Naive B cell (primary cell): ENCODE measurements around the gene GKN2. TPM values are rescaled to one million over a fixed set of nuclear protein-coding genes. Genes with fewer than 3 reads are reported as not detected.
"Not testable (repeated sequence)": the region's sequence is repeated elsewhere in the genome, so short reads cannot be mapped to it uniquely, and the experiment has no call there.

ENCODE experiments used
- ATAC-seq, 2 donors: fragments of 150-1000 bp; cut with Tn5 transposase; 2 replicates each; pipeline ENCODE4 v1.10.0; 2021; ENCODE audit warnings: low read depth in 2 of 2, mild to moderate bottlenecking in 2 of 2, moderate library complexity in 2 of 2
- DNase-seq: peaks from one replicate; pipeline ENCODE4 v3.0.0; 2022
- H3K27ac Mint-ChIP-seq, 6 donors: one replicate each; pipeline ENCODE4 v1.8.0; 2020 to 2022; ENCODE audit warnings: mild to moderate bottlenecking in 6 of 6, mixed read lengths in 6 of 6, moderate library complexity in 5 of 6, inconsistent platforms in 2 of 6
- H3K27me3 Mint-ChIP-seq, 3 donors: one replicate each; pipeline ENCODE4 v1.8.0; 2021 to 2022; ENCODE audit warnings: mixed read lengths in 3 of 3, mild to moderate bottlenecking in 1 of 3
- H3K36me3 Mint-ChIP-seq, 2 donors: one replicate each; pipeline ENCODE4 v1.8.0; 2020 to 2022; ENCODE audit warnings: mixed read lengths in 2 of 2, inconsistent platforms in 1 of 2, mild to moderate bottlenecking in 1 of 2
- H3K4me1 Mint-ChIP-seq, 3 donors: one replicate each; pipeline ENCODE4 v1.8.0; 2020 to 2022; ENCODE audit warnings: mixed read lengths in 3 of 3, inconsistent platforms in 1 of 3, mild to moderate bottlenecking in 1 of 3, moderate library complexity in 1 of 3
- H3K4me3 Mint-ChIP-seq, 8 donors: one replicate each; pipeline ENCODE4 v1.8.0; 2020 to 2022; ENCODE audit warnings: mild to moderate bottlenecking in 8 of 8, mixed read lengths in 8 of 8, moderate library complexity in 8 of 8, inconsistent platforms in 2 of 8
- H3K9me3 Mint-ChIP-seq, 7 donors: one replicate each; pipeline ENCODE4 v1.8.0; 2020 to 2022; ENCODE audit warnings: mixed read lengths in 7 of 7, mild to moderate bottlenecking in 5 of 7, inconsistent platforms in 2 of 7, moderate library complexity in 1 of 7
- polyA plus RNA-seq, 6 donors: library from polyadenylated mRNA; unstranded; fragments of 300-500 nt; fragmentation: Illumina TruSeq; gene quantifications; one replicate each; pipeline ENCODE4 v1.2.3, GENCODE V29; 2021; ENCODE audit warnings: low read depth in 6 of 6

Gene GKN2
- polyA plus RNA-seq, 6 donors from 2014 or later = not detected

- ATAC-seq (no peak), DNase-seq (no peak)
- H3K27ac Mint-ChIP-seq = no peak overlapping the region
- H3K4me1 Mint-ChIP-seq = peaks cover 21 to 32% (median 27%) of the 10 kb centered on the region in 3 donors
- no peak overlapping the region for H3K4me3 Mint-ChIP-seq
- no peaks in the 10 kb centered on the region for H3K36me3 Mint-ChIP-seq
- H3K9me3 Mint-ChIP-seq = no peaks in the 10 kb centered on the region
- H3K27me3 Mint-ChIP-seq = no peaks in the 10 kb centered on the region
Observed at GRCh38 chr2:68911246-68911645, 41.4 kb downstream of the GKN2 start.

GRCh38 chr2:68909793-68910674 is 42.7 kb downstream of the GKN2 start:
- Mint-ChIP-seq H3K27ac (peak overlapping the region in 1 of 6 donors; percentile 20), H3K9me3 (no peaks in the 10 kb centered on the region), H3K4me1 (peaks cover 21 to 39% (median 28%) of the 10 kb centered on the region in 3 donors), H3K27me3 (no peaks in the 10 kb centered on the region), H3K36me3 (no peaks in the 10 kb centered on the region), H3K4me3 (no peak overlapping the region)
- DNase-seq = peak; percentile 67
- peak; percentile 22 to 41 for ATAC-seq

- ATAC-seq = peak; percentile 96 to 98
- no peaks in the 10 kb centered on the region for H3K36me3 Mint-ChIP-seq
Observed at GRCh38 chr2:68908392-68908970, 44.2 kb downstream of the GKN2 start.

GRCh38 chr2:68907920-68908253 is 44.8 kb downstream of the GKN2 start:
- Mint-ChIP-seq H3K4me1 (peaks cover 21 to 46% (median 28%) of the 10 kb centered on the region in 3 donors), H3K27me3 (no peaks in the 10 kb centered on the region), H3K36me3 (no peaks in the 10 kb centered on the region), H3K4me3 (peak overlapping the region in 2 of 8 donors; percentile 21 to 23), H3K9me3 (no peaks in the 10 kb centered on the region), H3K27ac (peak overlapping the region in 5 of 6 donors; percentile 29 to 87 (median 66))
- DNase-seq (no peak), ATAC-seq (no peak)

More at GRCh38 chr2:68908392-68908970, 44.2 kb downstream of the GKN2 start:
- Mint-ChIP-seq H3K27me3 (no peaks in the 10 kb centered on the region), H3K27ac (peak overlapping the region; percentile 29 to 87 (median 68)), H3K9me3 (no peaks in the 10 kb centered on the region), H3K4me3 (peak overlapping the region in 2 of 8 donors; percentile 21 to 23), H3K4me1 (peaks cover 21 to 45% (median 28%) of the 10 kb centered on the region in 3 donors)
- DNase-seq = peak; percentile 78

- H3K27me3 Mint-ChIP-seq = no peaks in the 10 kb centered on the region
- H3K27ac Mint-ChIP-seq = peak overlapping the region in 4 of 6 donors; percentile 29 to 77 (median 60)
- H3K36me3 Mint-ChIP-seq = no peaks in the 10 kb centered on the region
- peaks cover 21 to 46% (median 28%) of the 10 kb centered on the region in 3 donors for H3K4me1 Mint-ChIP-seq
- ATAC-seq = no peak
- DNase-seq = no peak
- H3K9me3 Mint-ChIP-seq = peaks cover 0 to under 1% (median 0%) of the 10 kb centered on the region in 7 donors
- peak overlapping the region in 5 of 8 donors; percentile 2 to 72 (median 12) for H3K4me3 Mint-ChIP-seq
Observed at GRCh38 chr2:68907232-68907919, 45.3 kb downstream of the GKN2 start.

GRCh38 chr2:68906716-68907115 is 46.0 kb downstream of the GKN2 start:
- no peaks in the 10 kb centered on the region for H3K27me3 Mint-ChIP-seq
- H3K4me1 Mint-ChIP-seq = peaks cover 21 to 46% (median 28%) of the 10 kb centered on the region in 3 donors
- DNase-seq (no peak), ATAC-seq (no peak)
- peaks cover 0 to 7% (median under 1%) of the 10 kb centered on the region in 7 donors for H3K9me3 Mint-ChIP-seq
- peak overlapping the region in 1 of 6 donors; percentile 25 for H3K27ac Mint-ChIP-seq
- no peak overlapping the region for H3K4me3 Mint-ChIP-seq
- peaks cover 0 to 3% of the 10 kb centered on the region in 2 donors for H3K36me3 Mint-ChIP-seq

GRCh38 chr2:68905116-68905515 is 47.6 kb downstream of the GKN2 start:
- Mint-ChIP-seq H3K36me3 (peaks cover 0 to 12% of the 10 kb centered on the region in 2 donors), H3K9me3 (peaks cover 0 to 12% (median 10%) of the 10 kb centered on the region in 7 donors), H3K27ac (no peak overlapping the region), H3K4me1 (peaks cover 21 to 45% (median 28%) of the 10 kb centered on the region in 3 donors), H3K27me3 (no peaks in the 10 kb centered on the region), H3K4me3 (no peak overlapping the region)
- ATAC-seq = no peak
- no peak for DNase-seq

GRCh38 chr2:68901561-68901960 is 51.1 kb downstream of the GKN2 start:
- Mint-ChIP-seq H3K4me1 (peaks cover 0 to 16% (median 4%) of the 10 kb centered on the region in 3 donors), H3K27ac (no peak overlapping the region), H3K4me3 (no peak overlapping the region), H3K36me3 (peaks cover 0 to 17% of the 10 kb centered on the region in 2 donors), H3K27me3 (no peaks in the 10 kb centered on the region), H3K9me3 (peaks cover 0 to 13% (median 10%) of the 10 kb centered on the region in 7 donors)
- ATAC-seq = no peak
- DNase-seq = no peak

GRCh38 chr2:68901199-68901514 is 51.5 kb downstream of the GKN2 start:
- no peak overlapping the region for H3K27ac Mint-ChIP-seq
- H3K36me3 Mint-ChIP-seq = peaks cover 0 to 17% of the 10 kb centered on the region in 2 donors
- H3K9me3 Mint-ChIP-seq = peaks cover 0 to 13% (median 10%) of the 10 kb centered on the region in 7 donors
- H3K4me3 Mint-ChIP-seq = no peak overlapping the region
- H3K27me3 Mint-ChIP-seq = no peaks in the 10 kb centered on the region
- DNase-seq = no peak
- H3K4me1 Mint-ChIP-seq = peaks cover 0 to 12% (median under 1%) of the 10 kb centered on the region in 3 donors
- ATAC-seq = no peak

- no peak for DNase-seq
- Mint-ChIP-seq H3K27ac (no peak overlapping the region), H3K27me3 (no peaks in the 10 kb centered on the region), H3K4me1 (peaks cover 0 to 10% (median 0%) of the 10 kb centered on the region in 3 donors), H3K9me3 (peaks cover 0 to 13% (median 10%) of the 10 kb centered on the region in 7 donors), H3K36me3 (peaks cover 0 to 17% of the 10 kb centered on the region in 2 donors), H3K4me3 (no peak overlapping the region)
- ATAC-seq = no peak
Observed at GRCh38 chr2:68900496-68901198, 52.0 kb downstream of the GKN2 start.

- not testable (repeated sequence) for H3K4me1 Mint-ChIP-seq, DNase-seq, H3K9me3 Mint-ChIP-seq, ATAC-seq, H3K36me3 Mint-ChIP-seq, H3K27me3 Mint-ChIP-seq
- Mint-ChIP-seq H3K4me3 (peak overlapping the region in 1 of 8 donors; percentile 26), H3K27ac (peak overlapping the region in 1 of 6 donors; percentile 53)
Observed at GRCh38 chr2:68895981-68896380, 56.7 kb downstream of the GKN2 start.
